HUES48 (cell line): Measurements from ENCODE around the gene CDK15.

Experiments used
- H3K27ac ChIP-seq: one replicate; pipeline ENCODE4 v1.7.0; 2013; ENCODE audit warnings: low read depth, low read length, inconsistent platforms
- H3K27me3 ChIP-seq: 2 replicates; pipeline ENCODE4 v1.6.1; 2013; ENCODE audit warnings: mild to moderate bottlenecking, low read length; ENCODE audit not compliant: control insufficient read depth, insufficient read depth
- H3K36me3 ChIP-seq: 2 replicates; pipeline ENCODE4 v1.6.1; 2013; ENCODE audit warnings: low read length; ENCODE audit not compliant: control insufficient read depth, insufficient read depth
- H3K4me1 ChIP-seq: 2 replicates; pipeline ENCODE4 v1.6.1; 2013; ENCODE audit warnings: mild to moderate bottlenecking, low read length; ENCODE audit not compliant: control insufficient read depth, insufficient read depth
- H3K4me3 ChIP-seq: 2 replicates; pipeline ENCODE4 v1.5.1; 2013; ENCODE audit warnings: mild to moderate bottlenecking, low read depth, low read length
- H3K9ac ChIP-seq: 2 replicates; pipeline ENCODE4 v1.6.1; 2013; ENCODE audit warnings: mild to moderate bottlenecking, low read depth, low read length, moderate library complexity
- H3K9me3 ChIP-seq: 2 replicates; pipeline ENCODE4 v1.6.1; 2013; ENCODE audit warnings: low read length; ENCODE audit not compliant: control insufficient read depth, insufficient read depth

The CDK15 gene

DNA sequence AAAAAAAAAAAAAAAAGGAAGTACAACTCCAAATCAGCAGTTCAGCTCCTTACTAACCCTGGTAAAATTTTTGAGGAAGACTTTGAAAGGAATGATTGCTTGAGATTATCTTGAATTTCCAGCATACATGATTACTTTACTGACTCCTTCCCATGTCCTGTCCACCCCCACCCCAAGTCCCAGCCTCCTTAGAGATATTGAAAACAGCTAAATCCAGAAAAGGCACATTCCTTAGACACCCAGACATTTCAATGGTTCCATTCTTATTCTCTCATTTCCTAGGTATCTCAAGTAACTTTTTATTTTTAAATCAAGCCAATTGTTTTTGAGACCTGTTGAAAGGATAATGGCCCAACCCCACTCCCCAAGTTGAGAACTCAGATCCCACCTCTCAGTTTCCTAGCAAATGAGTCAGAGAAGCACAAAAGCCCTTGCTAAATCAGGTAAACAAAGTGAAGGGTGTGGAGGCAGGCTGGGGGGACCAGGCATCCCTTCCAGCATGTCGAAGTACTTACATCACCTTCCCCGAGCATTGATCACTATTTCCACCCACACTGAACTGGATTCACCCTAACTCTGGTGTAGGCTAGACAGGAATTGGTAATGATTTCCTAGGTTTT, 131.9 kb downstream of the CDK15 start:
- Histone ChIP-seq H3K27me3 (no peaks in the 10 kb centered on the region), H3K9ac (no peak overlapping the region; the same call in 1 of the 2 replicates), H3K9me3 (no peaks in the 10 kb centered on the region), H3K27ac (peak overlapping the region; percentile 72), H3K4me1 (peaks cover 27% of the 10 kb centered on the region), H3K4me3 (no peak overlapping the region), H3K36me3 (no peaks in the 10 kb centered on the region)

DNA sequence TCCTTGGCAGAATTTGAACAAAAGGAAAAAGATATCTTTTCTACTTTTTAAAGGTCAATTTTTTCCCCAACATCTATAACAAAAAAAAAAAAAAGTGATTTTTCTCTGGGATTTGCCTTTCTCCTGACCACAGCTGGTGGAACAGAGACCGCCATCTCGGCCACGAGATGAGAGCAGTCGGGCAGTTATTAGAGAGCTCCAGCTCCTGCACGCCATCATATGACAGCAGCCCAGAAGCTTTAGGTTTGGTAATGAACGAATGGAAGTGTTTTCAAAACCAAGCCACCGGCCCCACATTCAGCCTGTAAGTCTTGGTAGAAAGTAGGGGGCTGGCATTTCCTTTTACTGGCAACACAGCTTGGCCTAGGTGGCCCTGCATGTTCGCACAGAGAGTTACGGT, 132.4 kb downstream of the CDK15 start:
- peaks cover 26% of the 10 kb centered on the region for H3K4me1 ChIP-seq
- H3K27ac ChIP-seq: peak overlapping the region; percentile 72
- no peaks in the 10 kb centered on the region for H3K36me3 ChIP-seq
- H3K9ac ChIP-seq: no peak overlapping the region
- H3K9me3 ChIP-seq: no peaks in the 10 kb centered on the region
- no peak overlapping the region for H3K4me3 ChIP-seq
- no peaks in the 10 kb centered on the region for H3K27me3 ChIP-seq

GRCh38 chr2:201939453-201939941, 133.2 kb downstream of the CDK15 start:
- H3K36me3 ChIP-seq: no peaks in the 10 kb centered on the region
- H3K4me3 ChIP-seq: no peak overlapping the region
- no peaks in the 10 kb centered on the region for H3K27me3 ChIP-seq

GRCh38 chr2:201942531-201942930, 136.2 kb downstream of the CDK15 start:
- Histone ChIP-seq H3K4me1 (peaks cover 30% of the 10 kb centered on the region), H3K9me3 (no peaks in the 10 kb centered on the region), H3K4me3 (no peak overlapping the region), H3K9ac (no peak overlapping the region), H3K36me3 (no peaks in the 10 kb centered on the region), H3K27me3 (no peaks in the 10 kb centered on the region), H3K27ac (no peak overlapping the region)

More at GRCh38 chr2:201939453-201939941, 133.2 kb downstream of the CDK15 start:
- H3K4me1 ChIP-seq: peaks cover 23% of the 10 kb centered on the region
- H3K9ac ChIP-seq: no peak overlapping the region
- H3K27ac ChIP-seq: peak overlapping the region; percentile 26
- no peaks in the 10 kb centered on the region for H3K9me3 ChIP-seq
